Measurements from ENCODE around the gene FERMT1. TPM values are rescaled to one million over a fixed set of nuclear protein-coding genes. Genes with fewer than 3 reads are reported as not detected.

Gene FERMT1
- total and polyA plus RNA-seq, 2 of the 4 experiments (the other 2 are of a cell fraction): 1.8 to 2.3 TPM

GRCh38 chr20:6115221-6115895 is 7.5 kb downstream of the FERMT1 start:
- CTCF ChIA-PET: no interaction called here
- Histone ChIP-seq H3K14ac (replicated peaks; ENCODE audit: low read depth, low read length) (no peak overlapping the region), H2BK15ac (ENCODE audit: low read depth, low read length) (no peak overlapping the region), H3K56ac (ENCODE audit: extremely low read depth, insufficient read depth, low read length) (no peak overlapping the region), H2AK5ac (ENCODE audit: low read depth, low read length) (no peak overlapping the region), H3K9ac (ENCODE audit: low read depth, low read length) (no peak overlapping the region), H3K79me1 (ENCODE audit: low read depth in 1 of 2, low read length in 2 of 2) (no peaks in the 10 kb centered on the region), H3K9me1 (ENCODE audit: insufficient read depth, low read length) (no peaks in the 10 kb centered on the region), H4K91ac (ENCODE audit: insufficient read depth, low read depth, low read length) (no peak overlapping the region), H3K27ac (ENCODE audit: insufficient read depth, low read length) (no peak overlapping the region), H2BK20ac (ENCODE audit: low read depth, low read length) (no peak overlapping the region), H4K5ac (ENCODE audit: low read depth, low read length) (no peak overlapping the region), H4K8ac (ENCODE audit: low read depth in 2 of 2, low read length in 2 of 2) (no peak overlapping the region), H3K4me3 (ENCODE audit: insufficient read depth, low read depth, low read length) (no peak overlapping the region), H3K4me1 (ENCODE audit: control insufficient read depth, insufficient read depth, low read length) (no peaks in the 10 kb centered on the region), H3K23ac (ENCODE audit: low read depth, low read length) (no peak overlapping the region), H3K4me2 (ENCODE audit: low read depth, low read length) (no peak overlapping the region), H3K36me3 (ENCODE audit: control insufficient read depth, insufficient read depth, low read length) (no peaks in the 10 kb centered on the region), H3K9me3 (ENCODE audit: control insufficient read depth, insufficient read depth, low read length) (peaks cover 3% of the 10 kb centered on the region), H3K4ac (ENCODE audit: low read depth, low read length) (no peak overlapping the region), H2AK9ac (replicated peaks; ENCODE audit: low read depth, low read length, poor library complexity) (no peak overlapping the region), H2AFZ (replicated peaks; ENCODE audit: low read length, poor library complexity) (no peak overlapping the region), H3K18ac (ENCODE audit: low read depth, low read length) (no peak overlapping the region), H2BK5ac (ENCODE audit: low read depth, low read length, poor library complexity, severe bottlenecking) (no peak overlapping the region), H4K20me1 (ENCODE audit: insufficient read depth, low read length) (no peaks in the 10 kb centered on the region), H2BK120ac (ENCODE audit: low read depth, low read length) (no peak overlapping the region), H3K27me3 (ENCODE audit: control insufficient read depth, insufficient read depth, low read length) (no peaks in the 10 kb centered on the region)
- ATAC-seq (ENCODE audit: low read depth) (no peak), DNase-seq (no peak)
- POLR2A ChIA-PET (ENCODE audit: unreplicated experiment): interaction anchor here (0.6 kb wide), 1 partner anchor 233 kb away, joined by 3 read pairs; no protein-coding TSS in a partner anchor
- in situ Hi-C loops (cut with MboI; ENCODE audit: low sequenced_read_pairs): no loop called here
- intact Hi-C loops (cut with micrococcal nuclease): no loop called here
- WGBS, 2 experiments (ENCODE audit: extremely low coverage in 2 of 2, insufficient read length in 1 of 2): no CpG with 5 or more reads among the region's 3 CpGs
- TF ChIP-seq POLR2A (IDR thresholded peaks at IDR 0.05; ENCODE audit: low read depth, low read length): no peak
- TF ChIP-seq CHD1 (IDR thresholded peaks at IDR 0.05; ENCODE audit: low read depth, low read length): no peak
- dilution Hi-C loops (cut with HindIII; ENCODE audit: low sequenced_read_pairs, unreplicated experiment): no loop called here
- BruUV-seq (replicated peaks): no TSS peak
